Glomerular visceral epithelial cell (primary cell): ENCODE results near the gene C4B.
A peak's percentile ranks its signal among the peaks of the same experiment; 100 is the strongest.
"Not testable (repeated sequence)": the region's sequence is repeated elsewhere in the genome, so short reads cannot be mapped to it uniquely, and the experiment has no call there.

Experiments used
- DNase-seq: peaks from one replicate; pipeline ENCODE4 v3.0.0-alpha.2; 2016; ENCODE audit errors: extremely low spot score

Gene C4B

DNA sequence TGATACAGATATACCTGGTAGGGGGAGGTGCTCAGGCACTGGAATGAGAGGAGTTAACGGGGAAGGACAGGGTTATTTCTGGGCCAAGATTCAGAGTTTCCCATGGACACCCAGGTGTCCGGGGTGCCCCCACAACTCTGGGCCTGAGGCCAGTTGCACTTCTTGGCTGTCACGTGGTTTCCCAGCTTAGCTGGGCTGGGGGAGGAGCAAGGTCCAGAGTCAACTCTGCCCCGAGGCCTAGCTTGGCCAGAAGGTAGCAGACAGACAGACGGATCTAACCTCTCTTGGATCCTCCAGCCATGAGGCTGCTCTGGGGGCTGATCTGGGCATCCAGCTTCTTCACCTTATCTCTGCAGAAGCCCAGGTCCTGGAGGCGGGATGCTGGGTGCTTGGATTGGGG lies at the start of gene C4B:
Gene C4B, plus strand, starts transcription at position 249 of the 400 bp plus-strand sequence. Its CDS starts 51 bp downstream, at position 300.
- DNase-seq = not testable (repeated sequence)

DNA sequence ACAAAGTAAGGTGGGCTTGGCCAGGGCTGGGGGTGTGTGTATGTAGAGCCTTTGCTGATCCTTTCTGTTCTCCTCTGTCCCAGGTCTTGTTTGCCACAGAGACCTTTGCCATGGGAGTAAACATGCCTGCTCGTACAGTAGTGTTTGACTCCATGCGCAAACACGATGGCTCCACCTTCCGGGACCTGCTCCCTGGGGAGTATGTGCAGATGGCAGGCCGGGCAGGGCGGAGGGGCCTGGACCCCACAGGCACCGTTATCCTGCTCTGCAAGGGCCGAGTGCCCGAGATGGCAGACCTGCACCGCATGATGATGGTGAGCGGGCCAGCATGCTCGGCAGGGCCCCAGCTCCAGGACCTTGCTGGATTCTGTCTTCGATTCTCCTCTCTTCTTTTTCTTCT lies 48.9 kb upstream of the C4B start:
- DNase-seq = no peak

DNA sequence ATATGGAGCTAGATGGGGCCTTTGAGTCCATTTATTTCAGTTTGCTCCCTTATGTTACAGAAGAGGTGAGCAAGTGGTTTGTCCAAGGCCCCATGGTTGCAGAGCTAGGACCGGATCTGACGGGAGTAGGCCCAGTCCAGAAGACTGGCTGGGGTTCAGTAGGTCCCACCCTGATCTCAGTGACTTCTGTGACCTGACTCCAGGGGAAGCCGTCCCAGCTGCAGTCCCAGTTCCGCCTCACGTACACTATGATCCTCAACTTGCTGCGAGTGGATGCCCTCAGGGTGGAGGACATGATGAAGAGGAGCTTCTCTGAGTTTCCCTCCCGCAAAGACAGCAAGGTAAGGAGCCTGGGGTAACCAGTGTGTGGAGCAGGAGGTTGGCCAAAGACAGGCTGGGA lies 48.1 kb upstream of the C4B start:
- no peak for DNase-seq

DNA sequence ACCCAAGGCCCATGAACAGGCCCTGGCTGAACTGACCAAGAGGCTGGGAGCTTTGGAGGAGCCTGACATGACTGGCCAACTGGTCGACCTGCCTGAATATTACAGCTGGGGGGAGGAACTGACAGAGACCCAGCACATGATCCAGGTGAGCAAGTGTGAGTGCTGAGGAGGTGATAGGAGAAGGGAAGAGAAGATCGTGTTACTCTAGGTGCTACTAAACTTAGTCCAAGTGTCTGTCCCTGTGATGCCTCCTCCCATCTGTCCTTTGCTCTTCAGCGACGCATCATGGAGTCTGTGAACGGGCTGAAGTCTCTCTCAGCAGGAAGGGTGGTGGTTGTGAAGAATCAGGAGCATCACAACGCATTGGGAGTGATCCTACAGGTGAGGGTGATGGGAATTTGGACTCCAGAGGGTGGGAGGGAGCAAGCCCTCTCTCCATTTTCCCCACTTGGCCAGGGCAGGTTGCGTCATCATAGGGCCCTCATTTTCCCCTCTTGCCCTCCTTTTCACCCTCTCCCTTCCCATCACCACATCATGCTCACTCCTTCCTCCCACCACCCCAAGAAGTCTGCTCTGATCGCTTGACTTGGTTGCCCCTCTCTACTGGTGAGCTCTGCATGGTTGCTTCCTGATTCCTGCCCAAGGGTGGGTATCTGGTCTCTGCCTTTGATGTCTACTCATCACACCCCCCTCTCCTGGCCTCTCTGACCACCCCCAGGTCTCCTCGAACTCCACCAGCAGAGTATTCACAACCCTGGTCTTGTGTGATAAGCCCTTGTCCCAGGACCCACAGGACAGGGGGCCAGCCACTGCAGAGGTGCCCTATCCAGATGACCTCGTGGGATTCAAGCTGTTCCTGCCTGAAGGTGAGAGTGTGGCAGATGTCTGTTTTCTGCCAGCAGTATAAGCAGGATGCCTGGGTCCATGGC lies 47.3 kb upstream of the C4B start:
- no peak for DNase-seq

DNA sequence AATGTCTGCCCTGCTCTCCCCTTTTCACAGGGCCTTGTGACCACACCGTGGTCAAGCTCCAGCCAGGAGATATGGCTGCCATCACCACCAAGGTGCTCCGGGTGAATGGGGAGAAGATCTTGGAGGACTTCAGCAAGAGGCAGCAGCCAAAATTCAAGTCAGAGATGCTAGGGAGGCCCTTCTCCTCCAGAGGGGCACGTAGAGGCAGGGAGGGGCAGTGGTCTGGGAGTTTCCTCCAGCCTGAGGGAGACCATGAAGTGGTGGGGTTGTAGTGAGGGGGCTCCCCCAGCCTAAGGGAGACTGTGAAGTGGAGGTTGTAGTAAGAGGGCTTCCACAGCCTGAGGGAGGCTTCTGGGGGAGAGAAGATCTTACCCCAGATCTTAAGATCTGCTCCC lies 46.7 kb upstream of the C4B start:
- DNase-seq = no peak

DNA sequence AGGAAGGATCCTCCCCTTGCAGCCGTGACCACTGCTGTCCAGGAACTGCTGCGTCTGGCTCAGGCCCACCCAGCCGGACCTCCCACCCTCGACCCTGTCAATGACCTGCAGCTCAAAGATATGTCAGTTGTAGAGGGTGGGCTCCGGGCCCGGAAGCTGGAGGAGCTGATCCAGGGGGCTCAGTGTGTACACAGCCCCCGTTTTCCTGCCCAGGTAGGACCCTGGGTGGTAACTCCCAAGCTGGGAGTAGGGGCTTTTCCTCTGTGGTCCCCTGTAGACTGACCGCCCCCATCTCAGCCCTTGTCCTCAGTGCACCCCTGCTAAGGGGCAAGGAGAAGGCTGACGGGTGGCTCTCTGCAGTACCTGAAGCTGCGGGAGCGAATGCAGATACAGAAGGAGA lies 46.3 kb upstream of the C4B start:
- DNase-seq = no peak

DNA sequence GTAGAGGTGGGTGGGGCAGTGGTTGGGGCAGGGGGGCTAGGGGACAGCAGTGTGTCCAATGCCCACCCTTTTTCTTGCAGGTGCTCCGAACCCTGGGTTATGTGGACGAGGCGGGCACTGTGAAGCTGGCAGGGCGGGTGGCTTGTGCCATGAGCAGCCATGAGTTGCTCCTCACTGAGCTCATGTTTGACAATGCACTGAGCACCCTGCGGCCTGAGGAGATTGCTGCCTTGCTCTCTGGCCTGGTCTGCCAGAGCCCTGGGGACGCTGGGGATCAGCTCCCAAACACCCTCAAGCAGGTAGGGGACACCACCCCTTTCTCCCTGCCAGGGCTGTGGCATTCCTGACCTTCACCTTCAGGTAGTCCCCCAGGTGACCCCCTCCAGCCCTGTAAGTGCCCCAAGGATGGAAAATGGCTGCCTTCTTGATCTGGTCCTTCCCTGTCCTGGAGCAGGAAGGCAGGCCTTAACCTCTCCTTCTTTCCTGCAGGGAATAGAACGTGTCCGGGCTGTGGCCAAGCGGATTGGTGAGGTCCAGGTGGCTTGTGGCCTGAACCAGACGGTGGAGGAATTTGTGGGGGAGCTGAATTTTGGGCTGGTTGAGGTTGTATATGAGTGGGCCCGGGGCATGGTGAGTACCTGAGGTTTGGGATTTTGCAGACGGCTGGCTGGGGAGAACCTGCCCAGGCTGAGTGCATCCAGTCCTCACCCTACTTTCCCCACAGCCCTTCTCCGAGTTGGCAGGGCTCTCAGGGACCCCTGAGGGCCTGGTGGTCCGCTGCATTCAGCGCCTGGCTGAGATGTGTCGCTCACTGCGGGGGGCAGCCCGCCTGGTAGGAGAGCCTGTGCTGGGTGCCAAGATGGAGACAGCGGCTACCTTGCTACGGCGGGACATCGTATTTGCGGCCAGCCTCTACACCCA lies 45.5 kb upstream of the C4B start:
- DNase-seq = no peak

DNA sequence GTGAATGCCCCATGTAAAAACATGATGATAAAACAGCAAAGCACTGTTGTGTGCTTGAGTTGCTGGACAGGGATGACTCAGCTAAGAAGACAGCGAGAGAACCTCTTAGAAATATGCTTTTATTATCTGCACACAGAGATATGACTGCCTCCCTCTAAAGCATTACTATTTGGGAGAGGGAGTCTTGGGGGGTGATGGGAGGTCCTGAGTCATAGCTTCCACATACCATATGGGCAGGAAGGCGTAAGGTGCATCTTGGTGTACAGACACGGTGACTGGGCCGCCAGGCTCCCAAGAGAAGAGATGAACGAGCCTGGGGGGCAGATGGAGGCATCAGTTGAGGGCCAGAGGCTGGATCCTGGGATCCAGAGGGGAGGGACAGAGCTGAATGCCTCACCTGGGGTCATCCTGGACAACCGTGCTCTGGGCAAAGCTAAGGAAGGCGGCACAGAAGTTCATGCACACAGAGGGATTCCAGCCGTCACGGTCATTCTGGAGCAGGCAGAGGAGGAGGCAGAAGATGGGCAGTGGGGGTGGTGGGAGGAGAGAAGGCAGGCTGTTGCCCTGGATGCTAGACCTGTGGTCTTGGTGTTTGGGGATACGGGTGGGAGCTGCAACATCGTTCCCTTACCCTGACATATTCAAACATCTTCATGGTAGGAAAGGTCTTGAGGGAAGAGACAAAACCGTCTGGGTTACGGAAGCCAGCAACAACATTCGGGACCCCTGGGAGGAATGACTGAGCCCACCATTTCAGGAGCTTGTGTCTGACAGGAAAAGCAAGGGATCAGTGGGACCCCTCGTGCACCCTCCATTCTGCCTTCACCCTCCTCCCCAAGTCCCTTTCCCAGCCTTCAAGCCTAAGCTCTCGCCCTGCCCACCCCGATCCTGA lies 44.6 kb upstream of the C4B start:
- DNase-seq = peak; percentile 64

DNA sequence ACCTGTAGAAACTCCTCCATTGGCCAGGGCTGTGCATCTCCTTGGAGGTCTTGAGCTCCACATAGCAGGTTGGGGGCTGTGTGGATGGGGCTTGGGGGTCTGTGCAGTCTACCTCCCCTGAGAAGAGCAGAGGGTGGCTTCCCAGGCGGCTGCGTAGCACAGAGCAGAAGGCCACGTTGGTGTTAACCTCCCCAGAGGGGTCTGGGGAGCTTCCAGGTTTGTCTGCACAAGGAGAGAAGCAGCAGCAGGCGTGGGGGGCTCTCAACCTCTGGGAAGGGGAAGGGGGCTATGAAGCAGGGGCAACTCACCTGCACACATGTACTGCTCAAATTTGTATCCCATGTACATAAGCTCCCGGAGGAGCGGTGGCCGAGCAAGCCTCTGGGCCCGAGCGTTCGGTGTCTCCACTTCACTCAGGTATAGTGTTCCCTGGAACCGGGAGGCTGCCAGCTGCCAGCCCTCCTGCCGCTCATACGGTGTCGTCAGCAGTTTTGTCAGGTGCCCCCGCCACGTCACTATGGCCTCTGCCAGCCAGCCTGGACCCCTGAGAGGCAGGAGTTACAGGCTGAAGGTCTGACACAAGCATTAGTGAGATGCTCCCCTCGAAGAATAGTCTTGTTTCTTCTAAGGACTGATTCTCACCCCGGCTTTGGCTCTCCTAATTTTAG lies 43.9 kb upstream of the C4B start:
- DNase-seq = no peak

DNA sequence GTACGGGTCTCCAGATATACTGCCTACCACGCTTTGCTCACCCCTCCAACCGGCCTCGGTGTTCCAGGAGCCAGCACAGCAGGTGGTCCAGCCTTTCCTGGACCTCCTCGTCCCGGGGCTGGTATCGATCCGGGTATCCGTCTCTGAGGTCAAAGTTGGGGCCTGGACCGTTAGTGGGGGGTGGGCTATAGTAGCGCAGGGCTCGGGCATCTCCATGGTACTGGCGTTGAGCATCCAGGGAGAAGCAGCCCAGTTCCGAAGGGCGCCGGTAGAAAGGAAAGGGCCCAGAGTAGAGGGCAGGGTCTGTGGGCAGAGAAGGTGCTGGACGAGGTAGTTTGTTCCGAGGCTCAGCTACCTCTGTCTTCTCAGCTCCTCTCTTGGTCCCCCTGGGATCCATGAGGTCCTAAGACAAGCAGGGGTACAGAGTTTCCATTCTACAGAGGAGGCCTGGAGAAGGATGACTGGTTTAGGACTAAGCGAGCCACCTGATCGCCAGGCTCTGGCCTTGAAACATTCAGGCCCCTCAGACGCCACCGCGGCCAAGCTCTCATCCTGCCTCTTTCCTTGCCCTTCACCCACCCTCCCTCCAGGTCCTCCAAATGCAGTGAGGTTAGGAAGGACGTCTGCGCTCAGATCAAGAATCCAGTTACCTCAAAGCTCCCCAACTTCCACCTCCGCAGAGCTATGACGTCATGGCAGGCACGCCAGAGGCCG lies 43.2 kb upstream of the C4B start:
- DNase-seq = no peak

DNA sequence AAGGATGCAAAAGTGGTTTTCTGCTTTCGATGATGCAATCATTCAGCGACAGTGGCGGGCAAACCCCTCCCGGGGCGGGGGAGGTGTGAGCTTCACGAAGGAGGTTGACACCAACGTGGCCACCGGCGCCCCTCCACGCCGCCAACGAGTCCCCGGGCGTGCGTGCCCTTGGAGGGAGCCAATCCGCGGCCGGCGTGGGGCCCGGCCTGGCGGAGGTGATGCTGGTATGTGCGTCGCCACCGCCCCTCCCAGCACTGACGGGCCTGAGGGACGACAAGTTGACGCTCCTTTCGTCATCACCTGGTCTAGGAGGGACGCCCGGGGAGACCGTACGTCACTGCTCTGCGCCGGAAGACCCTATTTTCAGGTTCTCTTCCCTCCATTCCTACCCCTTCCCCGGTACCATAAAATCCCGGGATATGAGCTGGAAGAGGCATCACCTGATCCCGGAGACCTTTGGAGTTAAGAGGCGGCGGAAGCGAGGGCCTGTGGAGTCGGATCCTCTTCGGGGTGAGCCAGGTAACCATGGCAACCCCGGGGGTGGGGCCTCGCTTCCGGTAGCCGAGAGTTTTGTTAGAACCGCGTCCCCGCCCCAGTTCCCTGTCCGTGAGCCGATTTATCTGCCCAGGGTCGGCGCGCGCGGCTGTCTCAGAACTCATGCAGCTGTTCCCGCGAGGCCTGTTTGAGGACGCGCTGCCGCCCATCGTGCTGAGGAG lies 42.4 kb upstream of the C4B start, which contains the start of gene DXO:
Gene DXO, minus strand, starts transcription at position 146 of the 716 bp plus-strand sequence. CDS start 463 bp downstream, outside the sequence.
- peak; percentile 97 for DNase-seq

DNA sequence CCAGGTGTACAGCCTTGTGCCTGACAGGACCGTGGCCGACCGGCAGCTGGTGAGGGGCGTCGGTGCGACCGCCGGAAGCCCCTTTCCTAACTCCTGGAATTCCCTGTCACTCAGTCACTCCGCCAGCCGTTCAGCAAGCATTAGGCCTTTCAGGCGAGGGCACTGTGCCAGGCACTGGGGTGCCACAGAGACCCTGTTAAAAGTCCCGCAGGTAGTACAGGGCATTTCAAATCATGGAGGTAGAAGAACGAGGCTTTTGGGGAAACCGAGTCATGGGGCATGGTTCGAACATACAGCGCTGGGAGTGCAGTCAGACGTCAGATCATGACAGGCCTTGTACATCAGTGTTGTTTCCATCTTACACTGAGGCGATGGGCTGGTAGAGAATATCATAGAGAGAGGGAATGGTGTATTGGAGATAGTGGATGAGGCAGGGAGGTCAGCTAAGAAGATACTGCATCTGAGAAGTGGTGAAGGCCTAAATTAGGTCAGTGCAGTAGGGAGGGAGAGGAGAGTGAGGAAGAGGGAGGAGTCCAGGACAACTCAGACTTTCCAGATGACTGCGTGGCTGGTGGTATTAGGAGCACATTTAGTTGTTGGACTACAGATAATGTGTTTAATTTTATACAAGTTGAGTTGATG lies 41.8 kb upstream of the C4B start:
- peak; percentile 20 for DNase-seq

DNA sequence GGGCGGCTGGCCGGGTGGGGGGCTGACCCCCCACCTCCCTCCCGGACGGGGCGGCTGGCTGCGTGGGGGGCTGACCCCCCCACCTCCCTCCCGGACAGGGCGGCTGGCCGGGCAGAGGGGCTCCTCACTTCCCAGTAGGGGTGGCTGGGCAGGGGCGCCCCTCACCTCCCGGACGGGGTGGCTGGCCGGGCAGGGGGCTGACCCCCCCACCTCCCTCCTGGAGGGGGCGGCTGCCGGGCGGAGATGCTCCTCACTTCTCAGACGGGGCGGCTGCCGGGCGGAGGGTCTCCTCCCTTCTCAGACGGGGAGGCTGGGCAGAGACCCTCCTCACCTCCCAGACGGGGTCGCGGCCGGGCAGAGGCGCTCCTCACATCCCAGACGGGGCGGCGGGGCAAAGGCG lies 38.5 kb upstream of the C4B start:
- DNase-seq = not testable (repeated sequence)

DNA sequence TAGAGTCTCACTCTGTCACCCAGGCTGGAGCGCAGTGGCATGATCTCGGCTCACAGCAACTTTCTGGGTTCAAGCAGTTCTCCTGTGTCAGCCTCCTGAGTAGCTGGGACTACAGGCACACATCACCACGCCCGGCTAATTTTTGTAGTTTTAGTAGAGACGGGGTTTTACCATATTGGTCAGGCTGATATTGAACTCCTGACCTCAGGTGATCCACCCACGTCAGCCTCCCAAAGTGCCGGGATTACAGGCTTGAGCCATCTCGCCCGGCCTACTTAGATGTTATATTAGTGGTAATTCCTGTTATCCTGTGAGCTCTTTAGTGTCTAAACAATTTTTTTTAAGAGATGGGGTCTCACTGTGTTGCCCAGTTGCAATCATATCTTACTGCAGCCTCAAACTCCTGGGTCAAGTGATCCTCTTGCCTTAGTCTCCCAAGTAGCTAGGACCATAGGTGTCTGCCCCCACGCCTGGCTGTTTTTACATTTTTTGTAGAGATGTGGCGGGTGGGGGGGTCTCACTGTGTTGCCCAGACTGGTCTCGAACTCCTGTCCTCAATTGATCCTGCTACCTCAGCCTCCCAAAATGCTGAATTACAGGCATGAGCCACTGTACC lies 36.7 kb upstream of the C4B start:
- no peak for DNase-seq

DNA sequence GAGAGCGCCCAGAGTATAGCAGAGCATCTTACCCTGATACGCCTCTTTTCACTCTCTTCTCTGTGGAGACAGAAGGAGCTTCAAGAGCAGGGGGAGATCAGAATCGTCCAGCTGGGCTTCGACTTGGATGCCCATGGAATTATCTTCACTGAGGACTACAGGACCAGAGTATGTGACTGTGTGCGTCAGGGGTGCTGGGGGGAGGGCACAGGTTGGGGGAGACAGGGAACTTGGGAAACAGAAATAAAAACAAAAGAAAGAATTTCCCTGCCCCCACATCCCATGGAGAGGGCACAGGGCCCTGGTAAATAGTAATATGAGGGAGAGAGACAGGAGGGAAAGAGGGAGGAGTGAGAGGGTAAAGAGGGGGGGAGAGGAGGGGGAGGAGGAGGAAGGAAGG lies 35.8 kb upstream of the C4B start:
- no peak for DNase-seq

DNA sequence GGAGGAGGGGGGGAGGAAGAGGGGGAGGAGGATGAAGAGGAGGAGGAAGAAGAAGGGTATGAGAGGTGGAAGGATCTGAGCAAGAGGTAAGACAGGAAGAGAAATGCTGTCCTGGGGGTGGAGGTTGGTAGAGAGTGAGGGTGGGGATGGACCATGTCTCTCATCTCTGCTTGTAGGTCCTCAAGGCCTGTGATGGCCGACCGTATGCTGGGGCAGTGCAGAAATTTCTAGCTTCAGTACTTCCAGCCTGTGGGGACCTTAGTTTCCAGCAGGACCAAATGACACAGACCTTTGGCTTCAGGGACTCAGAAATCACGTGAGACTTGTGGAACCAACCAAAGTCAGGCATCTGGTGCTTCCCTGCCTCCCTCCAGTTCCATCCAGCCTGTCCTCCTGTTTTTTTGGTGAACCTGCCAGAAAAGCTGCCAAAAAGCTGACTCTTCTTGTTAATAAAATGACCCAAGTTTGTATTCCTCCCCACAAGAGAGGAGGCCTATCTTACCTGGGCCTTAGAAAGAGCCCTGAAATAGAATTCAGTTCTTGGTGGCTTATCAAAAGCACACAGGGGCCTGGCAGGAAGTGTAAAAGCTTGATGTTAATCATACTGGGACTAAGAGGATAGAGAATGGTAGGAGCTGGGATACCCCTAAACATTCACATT lies 35.2 kb upstream of the C4B start:
- no peak for DNase-seq

DNA sequence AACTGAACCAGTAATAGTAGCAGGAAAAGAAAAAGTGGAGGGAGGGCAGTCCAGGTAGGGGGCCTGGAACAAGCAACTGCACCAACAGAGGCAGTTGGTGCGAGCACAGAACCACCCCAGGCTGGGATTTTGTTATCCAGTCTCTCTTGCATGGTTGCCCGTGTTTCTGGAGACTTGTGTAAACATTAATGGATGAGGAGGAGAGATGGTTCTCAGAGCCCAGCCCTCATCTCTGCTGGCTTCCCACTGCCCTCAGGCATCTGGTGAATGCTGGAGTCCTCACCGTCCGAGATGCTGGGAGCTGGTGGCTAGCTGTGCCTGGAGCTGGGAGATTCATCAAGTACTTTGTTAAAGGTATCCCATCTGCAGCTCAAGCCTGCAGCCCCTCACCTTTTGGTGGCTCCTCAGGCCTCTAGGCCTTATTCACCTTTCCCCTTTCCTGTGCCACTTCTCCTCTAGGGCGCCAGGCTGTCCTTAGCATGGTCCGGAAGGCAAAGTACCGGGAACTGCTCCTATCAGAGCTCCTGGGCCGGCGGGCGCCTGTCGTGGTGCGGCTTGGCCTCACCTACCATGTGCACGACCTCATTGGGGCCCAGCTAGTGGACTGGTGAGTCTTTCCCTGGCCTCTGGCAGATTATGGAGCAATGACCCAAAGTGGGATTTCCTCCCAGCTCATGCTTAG lies 34.3 kb upstream of the C4B start:
- not testable (repeated sequence) for DNase-seq
